ENCODE measurements around the gene MSMO1.

MSMO1 gene

GRCh38 chr4:165380805-165381204 is 53.3 kb downstream of the MSMO1 start:
- in situ Hi-C loops (cut with HindIII; ENCODE audit: low pct_ligation_motif_present, low pct_unique_long_range_greater_than_20kb, low sequenced_read_pairs), result no loop called here
- no peak for DNase-seq

- in situ Hi-C loops (cut with HindIII; ENCODE audit: low pct_ligation_motif_present, low pct_unique_long_range_greater_than_20kb, low sequenced_read_pairs), result no loop called here
- no peak for DNase-seq
Measured at GRCh38 chr4:165381821-165382373, 54.4 kb downstream of the MSMO1 start.

- DNase-seq, result no peak
- in situ Hi-C loops (cut with HindIII; ENCODE audit: low pct_ligation_motif_present, low pct_unique_long_range_greater_than_20kb, low sequenced_read_pairs), result no loop called here
Measured at GRCh38 chr4:165382640-165383039, 55.2 kb downstream of the MSMO1 start.

- no peak for DNase-seq
- in situ Hi-C loops (cut with HindIII; ENCODE audit: low pct_ligation_motif_present, low pct_unique_long_range_greater_than_20kb, low sequenced_read_pairs), result no loop called here
Measured at GRCh38 chr4:165383591-165384073, 56.2 kb downstream of the MSMO1 start.

- in situ Hi-C loops (cut with HindIII; ENCODE audit: low pct_ligation_motif_present, low pct_unique_long_range_greater_than_20kb, low sequenced_read_pairs), result no loop called here
- no peak for DNase-seq
Measured at GRCh38 chr4:165384186-165384585, 56.7 kb downstream of the MSMO1 start.

GRCh38 chr4:165384598-165384997 is 57.1 kb downstream of the MSMO1 start:
- in situ Hi-C loops (cut with HindIII; ENCODE audit: low pct_ligation_motif_present, low pct_unique_long_range_greater_than_20kb, low sequenced_read_pairs), result no loop called here
- peak; percentile 0 for DNase-seq

- in situ Hi-C loops (cut with HindIII; ENCODE audit: low pct_ligation_motif_present, low pct_unique_long_range_greater_than_20kb, low sequenced_read_pairs), result no loop called here
Measured at GRCh38 chr4:165385126-165385525, 57.7 kb downstream of the MSMO1 start.

GRCh38 chr4:165386328-165386727 is 58.9 kb downstream of the MSMO1 start:
- in situ Hi-C loops (cut with HindIII; ENCODE audit: low pct_ligation_motif_present, low pct_unique_long_range_greater_than_20kb, low sequenced_read_pairs), result no loop called here
- no peak for DNase-seq

More at GRCh38 chr4:165385126-165385525, 57.7 kb downstream of the MSMO1 start:
- no peak for DNase-seq

GRCh38 chr4:165388756-165389155 is 61.3 kb downstream of the MSMO1 start:
- in situ Hi-C loops (cut with HindIII; ENCODE audit: low pct_ligation_motif_present, low pct_unique_long_range_greater_than_20kb, low sequenced_read_pairs), result no loop called here
- no peak for DNase-seq
